Spinal cord (tissue), 10 donors: ENCODE data around the gene VPS52. TPM values are rescaled to one million over a fixed set of nuclear protein-coding genes. Genes with fewer than 3 reads are reported as not detected.
"Not testable (repeated sequence)": the region's sequence is repeated elsewhere in the genome, so short reads cannot be mapped to it uniquely, and the experiment has no call there.

Experiments used
- DNase-seq, 6 donors: peaks; one replicate each; pipeline versions ENCODE4 v3.0.0 to v3.0.0-alpha.2; 2013 to 2015; ENCODE audit warnings: low spot score in 6 of 6, low read depth in 4 of 6
- H3K27ac ChIP-seq: one replicate; pipeline ENCODE4 v1.5.1; 2013; ENCODE audit warnings: low read depth, low read length, control low read depth
- H3K27me3 ChIP-seq: one replicate; pipeline ENCODE4 v1.6.1; 2013; ENCODE audit warnings: low read length; ENCODE audit not compliant: control insufficient read depth, insufficient read depth
- H3K36me3 ChIP-seq: one replicate; pipeline ENCODE4 v1.6.1; 2013; ENCODE audit warnings: low read length; ENCODE audit not compliant: control insufficient read depth, insufficient read depth
- H3K4me1 ChIP-seq: one replicate; pipeline ENCODE4 v1.6.1; 2013; ENCODE audit warnings: low read length; ENCODE audit not compliant: control insufficient read depth, insufficient read depth
- H3K4me3 ChIP-seq: one replicate; pipeline ENCODE4 v1.5.1; 2013; ENCODE audit warnings: low read depth, low read length, control low read depth
- H3K9me3 ChIP-seq: one replicate; pipeline ENCODE4 v1.6.1; 2013; ENCODE audit warnings: low read length; ENCODE audit not compliant: control insufficient read depth, insufficient read depth
- WGBS: methylation state at CpG from one replicate; pipeline ENCODE4 v1.1.5; 2013; ENCODE audit warnings: missing lambda C conversion rate; ENCODE audit not compliant: insufficient coverage; 5-methylcytosine and 5-hydroxymethylcytosine counted together
- polyA plus RNA-seq, 2 donors: library from polyadenylated mRNA; unstranded; fragments of 120-200 nt; gene quantifications; one replicate each; pipeline ENCODE4 v1.2.1, GENCODE V29; 2013; ENCODE audit not compliant: insufficient read length in 2 of 2
- total RNA-seq, 2 donors: library from RNA; depleted of rRNA in 1 of 2; stranded (reverse); fragments of 120-200 nt in 1 of 2; fragments of >200 nt in 1 of 2; gene quantifications; one replicate each; pipeline versions ENCODE4 v1.2.3 to v1.2.4, GENCODE V29; 2013 to 2014
- donor health status: healthy.

The VPS52 gene
- total and polyA plus RNA-seq, 4 donors: 35.4 to 87.3 (median 59.3) TPM

GRCh38 chr6:33273924-33274902 lies 2.5 kb upstream of the VPS52 start:
- H3K4me1 ChIP-seq: peaks cover 45% of the 10 kb centered on the region
- no peak overlapping the region for H3K4me3 ChIP-seq
- 88% methylated on average over 6 of the region's 14 CpGs for WGBS

GRCh38 chr6:33273129-33273923 lies 1.6 kb upstream of the VPS52 start:
- WGBS: 86% methylated on average over 4 of the region's 11 CpGs
- peak overlapping the region; percentile 99 for H3K4me3 ChIP-seq

More at GRCh38 chr6:33273924-33274902, 2.5 kb upstream of the VPS52 start:
- peaks cover 50% of the 10 kb centered on the region for H3K36me3 ChIP-seq
- H3K9me3 ChIP-seq: no peaks in the 10 kb centered on the region
- H3K27me3 ChIP-seq: no peaks in the 10 kb centered on the region
- no peak overlapping the region for H3K27ac ChIP-seq
- no peak for DNase-seq

GRCh38 chr6:33272275-33273128 lies 826 bp upstream of the VPS52 start:
- Histone ChIP-seq H3K4me3 (peak overlapping the region; percentile 99), H3K27me3 (no peaks in the 10 kb centered on the region), H3K27ac (peak overlapping the region; percentile 97), H3K4me1 (peaks cover 35% of the 10 kb centered on the region), H3K9me3 (no peaks in the 10 kb centered on the region), H3K36me3 (peaks cover 50% of the 10 kb centered on the region)
- DNase-seq: no peak
- 0% methylated on average over 11 of the region's 22 CpGs for WGBS

More at GRCh38 chr6:33273129-33273923, 1.6 kb upstream of the VPS52 start:
- no peaks in the 10 kb centered on the region for H3K9me3 ChIP-seq
- H3K27ac ChIP-seq: no peak overlapping the region
- peaks cover 43% of the 10 kb centered on the region for H3K4me1 ChIP-seq
- H3K27me3 ChIP-seq: no peaks in the 10 kb centered on the region
- DNase-seq: no peak
- H3K36me3 ChIP-seq: peaks cover 50% of the 10 kb centered on the region

- no peaks in the 10 kb centered on the region for H3K9me3 ChIP-seq
- no peaks in the 10 kb centered on the region for H3K27me3 ChIP-seq
- peak overlapping the region; percentile 97 for H3K27ac ChIP-seq
- DNase-seq: no peak
- peaks cover 23% of the 10 kb centered on the region for H3K4me1 ChIP-seq
- 0% methylated on average over 3 of the region's 7 CpGs for WGBS
- H3K4me3 ChIP-seq: peak overlapping the region; percentile 99
- peaks cover 57% of the 10 kb centered on the region for H3K36me3 ChIP-seq
Observed at GRCh38 chr6:33271117-33271467, 584 bp downstream of the VPS52 start.

- H3K4me3 ChIP-seq: no peak overlapping the region
Observed at GRCh38 chr6:33264015-33264414, 7.7 kb downstream of the VPS52 start.

GRCh38 chr6:33262490-33262889 lies 9.2 kb downstream of the VPS52 start:
- WGBS: no CpG with 5 or more reads among the region's 3 CpGs
- not testable (repeated sequence) for H3K4me3 ChIP-seq, H3K27me3 ChIP-seq, H3K27ac ChIP-seq, H3K9me3 ChIP-seq, DNase-seq, H3K4me1 ChIP-seq
- peaks cover 64% of the 10 kb centered on the region for H3K36me3 ChIP-seq

More at GRCh38 chr6:33264015-33264414, 7.7 kb downstream of the VPS52 start:
- H3K9me3 ChIP-seq: no peaks in the 10 kb centered on the region
- H3K4me1 ChIP-seq: no peaks in the 10 kb centered on the region
- WGBS: 93% methylated on average over 3 of the region's 7 CpGs
- H3K27me3 ChIP-seq: no peaks in the 10 kb centered on the region
- DNase-seq: no peak
- no peak overlapping the region for H3K27ac ChIP-seq
- H3K36me3 ChIP-seq: peaks cover 65% of the 10 kb centered on the region

- H3K27me3 ChIP-seq: no peaks in the 10 kb centered on the region
- H3K27ac ChIP-seq: no peak overlapping the region
- no peaks in the 10 kb centered on the region for H3K9me3 ChIP-seq
- peaks cover 42% of the 10 kb centered on the region for H3K36me3 ChIP-seq
- no peak for DNase-seq
- WGBS: 91% methylated on average over 3 of the region's 5 CpGs
- no peaks in the 10 kb centered on the region for H3K4me1 ChIP-seq
- no peak overlapping the region for H3K4me3 ChIP-seq
Observed at GRCh38 chr6:33259032-33259431, 12.6 kb downstream of the VPS52 start.

- Histone ChIP-seq H3K9me3 (no peaks in the 10 kb centered on the region), H3K4me3 (no peak overlapping the region), H3K36me3 (peaks cover 42% of the 10 kb centered on the region), H3K4me1 (peaks cover 5% of the 10 kb centered on the region), H3K27me3 (no peaks in the 10 kb centered on the region), H3K27ac (no peak overlapping the region)
- no peak for DNase-seq
- no CpG with 5 or more reads among the region's 4 CpGs for WGBS
Observed at GRCh38 chr6:33254591-33254990, 17.1 kb downstream of the VPS52 start.

GRCh38 chr6:33252759-33253158 lies 18.9 kb downstream of the VPS52 start:
- H3K36me3 ChIP-seq: peaks cover 30% of the 10 kb centered on the region
- no peaks in the 10 kb centered on the region for H3K27me3 ChIP-seq
- H3K27ac ChIP-seq: no peak overlapping the region
- H3K9me3 ChIP-seq: no peaks in the 10 kb centered on the region
- H3K4me1 ChIP-seq: peaks cover 19% of the 10 kb centered on the region
- DNase-seq: no peak
- H3K4me3 ChIP-seq: no peak overlapping the region
